ENCODE measurements around the gene MAEA.
A peak's percentile ranks its signal among the peaks of the same experiment; 100 is the strongest.
"Not testable (repeated sequence)": the region's sequence is repeated elsewhere in the genome, so short reads cannot be mapped to it uniquely, and the experiment has no call there.

The MAEA gene

DNA sequence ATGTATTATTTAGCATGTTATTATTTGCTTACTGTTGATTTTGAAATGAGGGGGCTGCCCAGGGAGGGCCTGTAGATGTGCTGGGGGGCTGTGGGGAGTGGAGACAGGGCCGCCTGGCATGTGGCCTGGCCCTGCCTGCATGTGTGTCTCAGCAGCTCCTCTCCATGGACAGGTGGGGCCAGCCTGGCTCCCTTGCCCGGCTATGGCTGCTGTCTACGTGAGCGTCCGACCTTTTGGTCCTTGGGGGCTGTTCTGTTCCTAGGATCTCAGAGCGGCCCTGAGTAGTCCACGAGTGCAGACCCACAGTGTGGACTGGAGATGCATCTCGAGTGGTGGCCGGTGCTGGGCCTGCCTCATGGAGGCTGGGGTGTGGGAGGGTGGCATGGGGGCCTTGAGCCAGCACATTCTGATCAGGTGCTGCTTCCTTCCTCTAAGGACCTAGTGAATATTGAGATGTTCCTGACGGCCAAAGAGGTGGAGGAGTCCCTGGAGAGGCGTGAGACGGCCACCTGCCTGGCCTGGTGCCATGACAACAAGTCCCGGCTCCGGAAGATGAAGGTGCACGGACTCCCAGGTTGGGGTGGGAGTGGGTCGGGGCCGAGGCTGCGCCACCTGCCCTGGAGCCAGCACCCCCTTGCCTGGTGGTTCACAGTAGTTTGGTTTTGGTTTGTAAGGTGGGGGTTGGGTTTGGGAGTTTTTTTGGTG, 32.4 kb downstream of the MAEA start:
- no peak for DNase-seq (ENCODE audit: low read depth)

DNA sequence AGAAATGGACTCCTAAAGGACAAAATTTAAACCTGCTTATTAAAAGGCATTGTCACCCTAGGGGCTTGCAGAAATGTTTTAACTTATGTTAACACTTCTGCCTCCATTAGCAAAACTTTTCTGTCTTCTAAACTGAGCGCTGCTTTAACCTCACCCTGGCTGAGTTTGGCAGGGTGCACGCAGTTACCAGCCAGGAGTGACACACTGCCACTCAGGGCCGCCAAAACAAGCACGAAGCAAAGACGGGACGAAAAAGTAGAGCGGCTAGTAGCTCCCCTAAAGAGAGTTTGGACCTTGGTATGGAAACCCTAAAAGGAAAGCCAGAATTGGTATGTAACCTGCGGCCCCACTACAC, 33.6 kb downstream of the MAEA start:
- no peak for DNase-seq (ENCODE audit: low read depth)

DNA sequence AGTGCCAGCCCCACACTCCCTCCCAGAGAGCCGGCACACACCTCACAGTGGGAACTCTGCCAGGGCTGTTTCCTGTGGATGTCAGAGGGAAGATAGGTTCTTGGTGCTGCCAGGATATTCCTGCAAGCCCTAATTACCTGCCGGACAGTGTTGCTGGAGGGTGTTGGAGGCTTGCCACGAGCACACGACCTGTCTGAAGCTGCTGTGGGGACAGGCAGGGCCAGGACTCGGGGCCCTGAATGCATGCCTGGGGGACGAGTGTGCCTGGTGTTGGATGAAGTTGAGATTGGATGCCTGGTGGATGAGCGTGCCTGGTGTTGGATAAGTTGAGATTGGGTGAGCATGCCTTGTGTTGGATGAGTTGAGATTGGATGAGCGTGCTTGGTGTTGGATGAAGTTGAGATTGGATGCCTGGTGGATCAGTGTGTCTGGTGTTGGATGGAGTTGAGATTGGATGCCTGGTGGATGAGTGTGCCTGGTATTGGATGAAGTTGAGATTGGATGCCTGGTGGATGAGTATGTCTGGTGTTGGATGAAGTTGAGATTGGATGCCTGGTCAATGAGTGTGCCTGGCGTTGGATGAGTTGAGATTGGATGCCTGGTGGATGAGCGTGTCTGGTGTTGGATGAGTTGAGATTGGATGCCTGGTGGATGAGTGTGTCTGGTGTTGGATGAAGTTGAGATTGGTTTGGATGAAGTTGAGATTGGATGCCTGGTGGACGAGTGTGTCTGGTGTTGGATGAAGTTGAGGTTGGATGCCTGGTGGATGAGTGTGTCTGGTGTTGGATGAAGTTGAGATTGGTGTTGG, 34.1 kb downstream of the MAEA start:
- DNase-seq (ENCODE audit: low read depth), result no peak

DNA sequence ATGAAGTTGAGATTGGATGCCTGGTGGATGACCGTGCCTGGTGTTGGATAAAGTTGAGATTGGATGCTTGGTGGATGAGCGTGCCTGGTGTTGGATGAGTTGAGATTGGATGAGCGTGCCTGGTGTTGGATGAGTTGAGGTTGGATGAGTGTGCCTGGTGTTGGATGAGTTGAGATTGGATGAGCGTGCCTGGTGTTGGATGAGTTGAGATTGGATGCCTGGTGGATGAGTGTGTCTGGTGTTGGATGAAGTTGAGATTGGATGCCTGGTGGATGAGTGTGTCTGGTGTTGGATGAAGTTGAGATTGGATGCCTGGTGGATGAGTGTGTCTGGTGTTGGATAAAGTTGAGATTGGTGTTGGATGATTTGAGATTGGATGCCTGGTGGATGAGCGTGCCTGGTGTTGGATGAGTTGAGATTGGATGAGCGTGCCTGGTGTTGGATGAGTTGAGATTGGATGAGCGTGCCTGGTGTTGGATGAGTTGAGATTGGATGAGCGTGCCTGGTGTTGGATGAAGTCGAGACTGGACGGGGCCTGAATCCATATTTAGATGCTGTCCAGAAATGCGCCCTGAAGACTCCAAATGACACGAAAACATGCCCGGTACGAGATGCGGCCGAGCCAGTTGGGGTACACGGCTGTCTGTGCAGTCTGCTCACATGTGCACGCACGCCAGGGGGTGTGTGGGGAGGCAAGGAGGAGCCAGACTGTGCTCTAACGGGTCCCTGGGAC, 34.9 kb downstream of the MAEA start:
- DNase-seq (ENCODE audit: low read depth), result not testable (repeated sequence)

DNA sequence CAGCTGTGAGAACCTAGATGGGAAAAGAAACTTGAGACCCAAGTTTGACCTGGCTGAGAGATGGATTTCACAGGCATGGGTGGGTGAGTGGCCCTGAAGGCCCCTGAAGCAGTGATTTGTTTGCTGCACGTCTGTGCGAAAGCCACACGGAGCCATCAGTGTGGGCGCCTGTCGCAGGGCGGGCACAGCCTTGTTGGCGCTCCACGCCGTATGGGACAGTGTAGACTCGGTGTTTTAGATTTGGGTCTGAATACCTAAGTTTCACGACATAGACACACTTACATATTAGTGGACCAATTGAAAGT, 35.4 kb downstream of the MAEA start:
- no peak for DNase-seq (ENCODE audit: low read depth)

DNA sequence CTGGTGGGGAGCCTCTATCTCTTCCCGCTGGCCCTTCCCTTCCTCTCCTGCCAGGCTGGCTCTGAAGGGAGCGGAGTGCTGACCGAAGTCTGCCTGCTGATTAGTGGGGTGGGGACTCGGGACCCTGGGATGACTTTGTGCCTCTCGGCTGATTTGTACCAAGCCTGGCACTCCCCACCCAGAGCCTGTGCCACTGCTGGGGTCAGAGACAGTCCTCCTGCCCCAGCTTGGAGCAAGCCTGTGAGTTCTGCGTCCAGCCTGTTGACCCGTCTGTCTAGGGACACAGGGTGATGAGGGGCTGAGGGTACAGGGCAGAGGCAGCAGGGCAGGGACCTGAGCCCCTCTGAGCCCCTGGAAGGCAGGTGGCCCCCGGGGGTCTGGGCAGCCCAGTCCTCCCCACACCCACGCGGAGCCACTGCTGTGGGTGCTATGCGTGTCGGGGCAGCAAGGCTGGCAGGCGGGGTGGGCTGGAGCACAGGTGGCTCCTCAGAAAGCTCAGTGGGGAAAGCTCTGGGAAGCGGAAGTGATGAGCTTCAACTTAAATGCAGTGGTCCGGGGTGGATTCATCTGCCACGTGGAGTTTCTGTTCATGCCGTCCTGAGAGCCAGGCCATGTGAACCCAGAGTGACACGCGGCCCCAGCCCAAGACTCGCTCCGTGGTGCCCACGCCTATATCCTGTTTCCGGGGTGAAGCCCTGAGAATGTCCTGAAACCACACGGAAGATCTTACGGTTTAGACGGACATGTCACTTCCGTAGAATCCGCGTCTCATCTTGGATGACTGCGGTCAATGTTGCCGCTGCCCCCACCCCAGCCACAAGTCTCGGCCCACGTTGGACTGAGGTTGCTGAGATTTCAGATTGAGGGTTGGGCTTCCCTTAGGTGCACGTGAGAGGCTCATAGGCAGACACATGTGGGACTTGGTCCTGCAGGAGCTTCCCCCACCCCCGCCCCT, 36.3 kb downstream of the MAEA start:
- no peak for DNase-seq (ENCODE audit: low read depth)

DNA sequence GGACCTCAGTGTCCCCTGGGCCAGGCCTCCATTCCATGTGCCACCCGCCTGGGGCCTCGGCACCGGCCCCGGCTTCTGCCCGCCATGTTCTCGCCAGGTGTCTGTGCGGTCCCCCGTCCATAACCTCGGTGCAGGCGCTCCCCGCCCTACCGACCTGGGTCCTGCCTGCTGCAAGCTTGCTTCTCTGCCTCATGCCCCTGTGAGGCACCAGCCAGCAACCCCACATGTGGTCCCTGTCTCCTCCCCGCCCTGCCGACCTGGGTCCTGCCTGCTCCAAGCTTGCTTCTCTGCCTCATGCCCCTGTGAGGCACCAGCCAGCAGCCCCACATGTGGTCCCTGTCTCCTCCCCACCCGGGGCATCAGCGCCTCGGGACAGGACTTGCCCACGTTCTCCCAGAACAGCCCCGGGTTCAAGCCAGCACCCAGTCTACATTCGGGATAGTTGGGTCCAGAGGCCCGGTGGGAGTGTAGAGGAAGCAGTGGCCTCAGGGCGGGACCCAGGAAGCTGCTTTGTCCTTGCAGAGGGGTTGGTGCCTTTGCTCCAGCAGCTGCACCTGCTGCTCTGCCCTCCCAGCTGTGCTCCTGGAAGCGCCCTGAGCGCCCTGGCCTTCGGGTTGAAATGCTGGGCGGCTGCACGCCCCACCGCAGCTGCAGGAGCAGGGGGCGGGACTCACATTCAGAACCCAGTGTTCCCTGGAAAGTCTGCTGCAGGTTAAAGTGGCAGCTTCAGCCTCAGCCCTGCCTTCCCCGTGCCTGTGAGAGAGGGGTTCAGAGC, 37.2 kb downstream of the MAEA start:
- no peak for DNase-seq (ENCODE audit: low read depth)

DNA sequence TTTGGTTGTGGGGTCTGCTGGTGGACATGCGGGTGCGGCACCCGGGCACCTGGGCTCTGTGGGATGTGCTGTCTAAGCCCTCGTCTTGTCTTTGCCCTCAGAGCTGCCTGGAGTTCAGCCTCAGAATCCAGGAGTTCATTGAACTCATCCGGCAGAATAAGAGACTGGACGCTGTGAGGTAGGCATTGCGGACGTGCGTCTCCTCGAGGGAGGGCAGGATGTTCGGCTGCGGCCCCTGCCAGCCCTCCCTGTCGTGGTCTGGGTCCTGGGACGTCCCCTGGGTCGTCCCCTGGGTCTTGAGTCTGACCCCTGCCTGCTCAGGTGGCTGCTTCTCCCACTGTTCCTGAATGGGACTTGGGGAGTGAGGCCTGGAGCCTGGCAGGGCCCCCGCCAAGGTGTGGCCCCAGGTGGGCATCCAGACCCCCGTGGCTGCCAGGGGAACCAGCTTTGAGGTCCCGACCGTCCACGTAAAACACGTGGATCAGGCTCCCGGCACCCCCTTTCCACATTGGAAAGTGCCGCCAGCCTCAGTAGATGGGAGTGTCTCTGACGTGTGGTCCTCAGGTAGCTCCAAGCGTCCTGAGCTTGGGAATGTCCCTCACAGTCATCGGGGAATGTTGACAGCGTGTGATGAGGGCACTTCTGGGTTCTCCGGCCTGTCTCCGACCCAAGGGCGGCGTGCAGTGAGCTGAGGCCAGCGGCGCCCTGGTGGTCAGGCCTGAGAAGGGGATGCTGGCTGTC, 38.0 kb downstream of the MAEA start:
- DNase-seq (ENCODE audit: low read depth), result no peak

DNA sequence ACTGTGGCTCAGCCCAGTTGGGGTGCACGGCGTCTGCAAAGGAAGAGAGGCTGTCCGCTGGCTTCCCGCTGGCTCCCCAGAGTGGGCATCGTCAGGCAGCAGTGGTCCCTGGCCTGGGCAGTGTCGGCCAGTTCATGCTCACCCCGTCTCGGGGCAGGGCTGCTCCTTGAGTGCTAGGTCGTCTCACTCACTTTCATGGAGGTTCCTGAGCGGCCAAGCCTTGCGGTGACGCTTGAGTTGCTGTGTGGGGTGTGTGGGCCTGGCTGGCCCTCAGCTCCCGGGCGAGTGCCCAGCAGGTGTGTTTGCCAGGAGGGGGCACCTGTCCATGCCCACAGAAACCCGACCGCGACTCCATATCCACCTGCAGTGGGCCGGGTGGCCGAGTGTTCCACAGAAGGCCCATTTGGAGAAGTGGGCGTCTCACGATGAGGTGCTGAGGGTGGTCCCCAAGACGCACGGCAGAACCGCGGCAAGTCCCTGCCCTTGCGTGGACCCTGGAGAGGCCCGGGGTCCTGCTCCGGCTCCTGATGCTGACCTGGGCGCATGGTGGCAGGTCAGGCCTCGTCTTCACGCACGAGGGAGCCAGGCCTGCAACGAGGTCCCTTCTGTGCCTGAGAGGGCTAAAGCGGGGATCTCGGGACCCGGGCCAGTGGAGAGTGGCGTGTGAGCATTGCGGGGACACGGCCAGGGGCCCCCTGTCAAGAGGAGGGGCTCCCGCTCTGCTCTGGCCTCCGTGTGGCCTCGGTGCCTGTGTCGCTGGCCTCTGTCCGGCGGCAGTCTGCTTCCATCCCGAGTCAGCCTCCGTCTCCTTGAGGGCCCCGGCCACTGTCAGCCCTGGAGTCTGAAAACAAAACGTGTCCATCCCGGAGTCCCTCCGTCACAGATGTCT, 38.8 kb downstream of the MAEA start:
- no peak for DNase-seq (ENCODE audit: low read depth)

DNA sequence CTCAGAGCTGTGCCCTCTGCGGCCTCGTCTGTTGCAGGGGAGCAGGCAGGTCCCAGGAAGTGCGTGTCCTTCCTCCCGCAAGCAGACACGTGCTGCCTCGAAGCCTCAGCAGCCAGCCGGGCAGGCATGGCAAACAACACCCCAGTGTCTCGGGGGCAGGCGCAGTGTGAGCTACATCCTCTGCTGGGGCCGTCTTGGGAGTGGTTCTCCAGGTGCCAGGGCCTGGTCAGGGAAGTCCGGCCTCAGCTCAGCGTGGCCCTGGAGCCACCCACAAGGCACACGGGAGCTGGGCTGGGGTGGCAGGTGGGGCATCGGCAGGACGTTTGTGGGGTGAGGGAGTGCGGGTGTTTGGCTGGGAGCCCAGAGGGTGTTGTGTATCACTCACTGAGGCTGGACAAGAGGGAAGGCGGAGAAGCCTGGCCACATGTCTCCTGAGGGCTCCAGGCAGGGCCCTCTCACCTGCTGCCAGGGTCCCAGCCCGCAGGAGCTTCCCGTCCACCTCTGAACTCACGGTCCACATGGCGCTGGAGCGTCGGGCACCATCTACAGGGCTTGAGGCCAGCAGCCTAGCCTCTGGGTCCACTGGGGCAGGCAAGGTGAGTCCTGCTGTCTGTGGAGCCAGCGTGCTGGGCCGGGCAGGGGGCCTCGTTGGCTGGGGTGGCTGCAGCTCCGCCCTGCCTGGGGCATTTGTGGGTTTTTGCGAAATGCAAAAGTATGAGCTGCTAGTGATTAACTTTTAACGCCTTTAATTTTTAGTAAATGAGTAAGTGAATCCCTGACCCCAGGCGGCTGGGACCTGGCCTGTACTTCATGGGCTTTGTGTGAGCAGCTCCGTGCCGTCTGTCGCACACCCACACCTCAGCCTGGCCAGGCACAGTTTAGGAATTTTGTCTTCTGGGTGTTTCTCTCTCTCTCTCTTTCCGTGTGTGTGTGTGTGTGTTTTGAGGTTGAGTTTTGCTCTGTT, 40.0 kb downstream of the MAEA start:
- DNase-seq (ENCODE audit: low read depth), result no peak

DNA sequence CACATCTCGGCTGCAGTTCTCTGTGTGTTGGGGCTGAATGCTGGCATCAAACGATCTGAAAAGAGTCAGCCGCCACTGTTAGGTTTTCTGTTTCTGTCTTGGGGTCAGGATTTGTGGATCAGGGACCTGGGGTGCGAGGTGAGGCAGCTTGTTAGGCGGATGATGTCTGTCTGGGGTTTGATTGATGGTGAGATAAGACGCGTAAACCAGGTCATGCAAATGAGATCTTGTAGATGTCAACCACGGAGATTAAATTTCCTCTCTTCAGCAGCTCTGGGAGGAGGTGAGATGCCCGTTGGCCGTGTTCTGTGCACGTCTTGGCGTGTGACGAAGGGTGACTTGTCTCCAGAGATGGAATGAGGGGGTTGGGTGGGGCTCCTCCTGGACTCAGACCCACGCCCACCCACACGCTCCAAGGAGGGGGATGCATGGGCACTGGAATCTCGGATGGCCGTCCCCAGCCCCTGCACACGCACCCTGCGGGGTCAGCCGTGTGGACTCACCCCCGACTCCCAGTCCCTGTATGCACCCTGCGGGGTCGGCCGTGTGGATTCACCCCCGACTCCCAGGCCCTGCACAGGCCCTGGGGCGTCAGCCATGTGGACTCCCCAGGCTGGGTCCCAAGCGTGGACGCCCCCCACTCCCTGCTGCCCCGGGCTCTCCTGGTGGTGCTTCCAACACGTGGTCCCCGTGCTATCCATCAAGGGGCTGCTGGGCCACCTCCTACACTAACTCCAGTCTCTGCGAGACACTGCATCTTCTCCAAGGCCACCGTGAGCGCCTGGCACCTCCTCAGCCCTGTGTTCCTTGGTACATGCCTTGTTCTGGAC, 41.3 kb downstream of the MAEA start:
- peak; percentile 64 for DNase-seq (ENCODE audit: low read depth)

DNA sequence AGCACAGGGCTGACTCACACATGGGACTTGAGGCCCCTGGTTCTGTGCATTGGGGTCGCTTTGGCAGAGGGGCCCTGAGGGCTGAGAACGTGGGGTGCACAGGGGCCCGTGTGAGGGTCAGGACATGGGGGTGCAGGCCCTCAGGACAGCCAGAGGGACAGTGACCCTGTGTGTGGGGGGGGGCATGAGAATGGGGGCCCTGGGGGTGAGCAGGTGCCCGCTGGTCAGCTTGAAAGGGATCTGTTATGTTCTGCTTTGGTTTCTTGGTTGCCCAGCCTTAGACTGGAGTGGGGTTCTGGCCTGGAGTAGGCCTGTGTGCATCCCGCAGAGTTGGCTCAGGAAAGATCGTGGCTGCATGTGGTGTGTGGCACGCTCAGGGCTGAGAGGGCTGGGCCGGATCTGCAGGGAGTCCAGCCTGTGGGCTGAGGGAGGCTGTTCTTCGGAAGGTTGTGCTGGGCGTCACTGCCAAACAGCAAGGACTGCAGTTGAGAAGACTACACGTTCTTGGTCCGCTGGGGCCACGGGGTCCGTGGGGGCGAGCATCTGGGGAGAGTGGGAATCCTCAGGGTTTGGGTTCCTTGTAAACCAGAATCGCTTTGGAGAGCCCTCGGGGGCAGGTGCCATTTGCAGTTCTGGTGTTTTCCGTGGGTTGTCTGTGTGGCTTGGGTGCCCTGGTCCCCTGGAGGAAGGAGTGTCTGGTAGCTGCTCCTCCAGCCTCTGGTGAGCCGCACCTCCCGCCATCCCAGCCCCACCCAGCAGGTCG, 42.1 kb downstream of the MAEA start:
- no peak for DNase-seq (ENCODE audit: low read depth)

DNA sequence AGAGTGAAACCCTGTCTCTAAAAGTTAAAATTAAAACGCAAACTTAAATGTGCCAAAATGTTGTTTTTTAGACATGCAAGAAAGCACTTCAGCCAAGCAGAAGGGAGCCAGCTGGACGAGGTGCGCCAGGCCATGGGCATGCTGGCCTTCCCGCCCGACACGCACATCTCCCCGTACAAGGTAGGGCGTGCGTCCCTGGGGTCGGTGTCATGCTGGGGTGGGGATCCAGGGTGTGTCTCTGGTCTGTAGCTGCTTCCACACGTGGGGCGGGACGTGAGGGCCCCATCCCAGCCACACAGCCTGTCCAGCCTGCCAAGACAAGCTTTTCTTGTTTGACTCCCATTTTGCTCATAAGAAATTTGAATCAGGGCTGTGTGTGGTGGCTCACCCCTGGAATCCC, 43.0 kb downstream of the MAEA start:
- DNase-seq (ENCODE audit: low read depth), result no peak

DNA sequence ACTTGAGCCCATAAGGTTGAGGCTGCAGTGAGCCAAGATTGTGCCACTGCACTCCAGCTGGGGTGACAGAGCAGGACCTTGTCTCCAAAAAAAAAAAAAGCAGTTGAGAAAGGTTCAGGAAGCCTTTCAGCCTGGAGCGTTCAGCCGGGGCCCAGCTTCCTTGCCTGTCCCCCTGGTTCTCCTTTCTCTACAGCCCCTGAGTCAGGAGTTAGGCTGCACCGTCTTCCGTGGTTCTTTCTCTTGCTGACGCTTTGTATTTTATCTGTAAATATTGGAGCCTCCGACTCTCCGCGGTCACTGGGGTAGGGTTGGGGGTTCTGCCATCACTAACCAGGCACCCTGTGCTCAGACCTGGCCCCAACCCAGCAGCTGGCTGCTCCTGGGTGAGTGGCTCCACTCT, 43.6 kb downstream of the MAEA start:
- no peak for DNase-seq (ENCODE audit: low read depth)

DNA sequence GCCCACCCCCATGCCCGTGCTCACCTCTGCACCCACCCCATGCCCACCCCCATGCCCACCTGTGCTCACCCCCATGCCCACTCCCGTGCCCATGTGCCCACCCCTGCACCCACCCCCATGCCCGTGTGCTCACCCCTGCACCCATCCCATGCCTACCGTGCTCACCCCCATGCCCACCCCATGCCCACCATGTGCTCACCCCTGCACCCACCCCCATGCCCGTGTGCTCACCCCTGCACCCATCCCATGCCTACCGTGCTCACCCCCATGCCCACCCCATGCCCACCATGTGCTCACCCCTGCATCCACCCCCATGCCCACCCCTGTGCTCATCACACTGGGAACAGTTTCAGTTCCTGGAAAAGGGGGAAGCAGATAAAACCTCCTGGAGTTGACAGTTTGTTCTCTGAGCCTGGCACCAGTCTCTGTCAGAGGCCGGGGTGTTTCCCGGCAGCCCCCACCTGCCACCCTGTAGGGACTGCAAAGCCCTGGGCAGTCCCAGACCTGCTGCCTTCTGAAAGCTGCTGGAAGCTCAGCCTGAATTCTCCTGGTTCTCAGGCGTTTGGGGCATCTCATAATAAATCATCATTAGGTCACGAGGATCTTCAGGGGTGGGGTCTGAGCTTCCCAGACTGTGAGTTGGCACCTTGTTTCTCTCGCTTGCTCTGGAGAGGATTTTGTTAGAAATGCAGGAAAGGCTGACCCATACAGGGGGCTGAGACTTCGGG, 44.3 kb downstream of the MAEA start:
- not testable (repeated sequence) for DNase-seq (ENCODE audit: low read depth)

DNA sequence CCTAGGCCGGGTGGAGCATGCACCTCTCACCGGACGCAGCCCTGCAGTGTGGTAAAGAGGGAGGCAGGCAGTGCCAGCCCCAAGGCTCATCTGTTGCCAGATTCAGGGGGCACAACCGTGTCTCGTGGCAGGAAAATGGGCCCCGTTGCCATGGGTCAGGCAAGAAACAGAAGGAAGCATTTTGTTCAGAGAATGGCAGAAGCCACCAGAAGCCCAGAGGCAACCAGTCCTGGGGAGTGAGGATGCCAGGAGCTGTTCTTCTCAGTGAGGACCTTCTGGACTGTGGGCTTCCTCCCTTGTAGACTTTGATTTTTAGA, 44.8 kb downstream of the MAEA start:
- DNase-seq (ENCODE audit: low read depth), result no peak

Data from activated T-cell treated with anti-CD3 and anti-CD28 coated beads for 24 hours (primary cell).